Measurements from ENCODE around the gene TMEM183A.

DNA sequence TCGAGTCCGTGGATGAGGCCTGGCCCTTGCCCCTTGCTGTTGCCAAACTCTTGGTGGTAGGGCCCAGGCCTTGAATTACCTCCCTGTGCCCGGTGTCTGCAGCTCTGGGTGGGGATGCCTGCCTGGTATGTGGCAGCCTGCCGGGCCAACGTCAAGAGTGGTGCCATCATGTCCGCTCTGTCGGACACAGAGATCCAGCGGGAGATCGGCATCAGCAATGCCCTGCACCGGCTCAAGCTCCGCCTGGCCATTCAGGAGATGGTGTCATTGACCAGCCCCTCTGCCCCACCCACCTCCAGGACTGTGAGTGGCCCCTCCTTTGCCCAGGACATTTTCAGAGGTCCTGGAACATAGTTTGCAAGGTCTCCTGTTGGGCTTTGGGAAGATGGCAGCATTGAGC is 52.9 kb downstream of the TMEM183A start:
- TF ChIP-seq CTCF (IDR thresholded peaks at IDR 0.05; ENCODE audit: low read length) (no peak), EZH2 (IDR thresholded peaks at IDR 0.05; ENCODE audit: borderline replicate concordance, low read length) (no peak)
